Breast epithelium (tissue), 3 donors: Measurements from ENCODE around the gene SIK1.
"Not testable (repeated sequence)": the region's sequence is repeated elsewhere in the genome, so short reads cannot be mapped to it uniquely, and the experiment has no call there.

Experiments
- CTCF ChIP-seq, 3 donors: fragments of 450-650 bp; IDR thresholded peaks; one replicate each; pipeline ENCODE4 v1.5.1; 2016 to 2017; ENCODE audit warnings: antibody characterized with exemption in 3 of 3, mild to moderate bottlenecking in 3 of 3, moderate library complexity in 3 of 3
- POLR2A ChIP-seq: fragments of 450-650 bp; IDR thresholded peaks from one replicate; pipeline ENCODE4 v1.6.1; 2016; ENCODE audit warnings: antibody characterized with exemption, mild to moderate bottlenecking, moderate library complexity
- POLR2AphosphoS5 ChIP-seq, 3 donors: sonication (generic); formaldehyde crosslinking; IDR thresholded peaks; one replicate each; pipeline ENCODE4 v1.6.1; 2017; ENCODE audit warnings: antibody characterized with exemption in 3 of 3

GRCh38 chr21:43460475-43460874 lies 33.5 kb upstream of the SIK1 start:
- TF ChIP-seq CTCF (IDR thresholded peaks at IDR 0.05); POLR2A; POLR2AphosphoS5 (IDR thresholded peaks at IDR 0.05): not testable (repeated sequence)
